Mesendoderm (in vitro differentiated cells): ENCODE measurements around the gene SLC9C2.
"Not testable (repeated sequence)": the region's sequence is repeated elsewhere in the genome, so short reads cannot be mapped to it uniquely, and the experiment has no call there.

Experiments
- DNase-seq: peaks from one replicate; pipeline ENCODE4 v3.0.0; 2013
- H2AK5ac ChIP-seq: 2 replicates; pipeline ENCODE4 v1.6.1; 2013; ENCODE audit warnings: low read length, inconsistent platforms
- H2BK120ac ChIP-seq: 2 replicates; pipeline ENCODE4 v1.6.1; 2013; ENCODE audit warnings: low read depth, mild to moderate bottlenecking, low read length, moderate library complexity, mixed read lengths
- H2BK15ac ChIP-seq: replicated peaks from 2 replicates; pipeline ENCODE4 v1.6.1; 2013; ENCODE audit warnings: low read depth, mild to moderate bottlenecking, moderate library complexity
- H2BK5ac ChIP-seq: 2 replicates; pipeline ENCODE4 v1.6.1; 2013; ENCODE audit warnings: low read length, inconsistent platforms
- H3K18ac ChIP-seq: 2 replicates; pipeline ENCODE4 v1.6.1; 2013; ENCODE audit warnings: mild to moderate bottlenecking, low read length, mixed read lengths
- H3K23ac ChIP-seq: one replicate; pipeline ENCODE4 v1.6.1; 2013; ENCODE audit warnings: low read length
- H3K27ac ChIP-seq: 2 replicates; pipeline ENCODE4 v1.5.1; 2013; ENCODE audit warnings: low read depth, mild to moderate bottlenecking, inconsistent platforms, low read length, moderate library complexity
- H3K27me3 ChIP-seq: 2 replicates; pipeline ENCODE4 v1.6.1; 2013; ENCODE audit warnings: low read length, control low read depth, mild to moderate bottlenecking, inconsistent platforms; ENCODE audit not compliant: insufficient read depth, poor library complexity
- H3K36me3 ChIP-seq: 2 replicates; pipeline ENCODE4 v1.6.1; 2013; ENCODE audit warnings: low read length, inconsistent platforms; ENCODE audit not compliant: control insufficient read depth, insufficient read depth
- H3K4ac ChIP-seq: one replicate; pipeline ENCODE4 v1.6.1; 2013; ENCODE audit warnings: low read depth, mild to moderate bottlenecking, low read length, moderate library complexity
- H3K4me1 ChIP-seq: 2 replicates; pipeline ENCODE4 v1.6.1; 2013; ENCODE audit warnings: low read depth, low read length, inconsistent platforms; ENCODE audit not compliant: control insufficient read depth
- H3K4me2 ChIP-seq: 2 replicates; pipeline ENCODE4 v1.6.1; 2013; ENCODE audit warnings: low read length
- H3K4me3 ChIP-seq: 2 replicates; pipeline ENCODE4 v1.5.1; 2013; ENCODE audit warnings: mild to moderate bottlenecking, low read length
- H3K56ac ChIP-seq: one replicate; pipeline ENCODE4 v1.6.1; 2013; ENCODE audit warnings: low read length
- H3K79me1 ChIP-seq: 2 replicates; pipeline ENCODE4 v1.6.1; 2013; ENCODE audit warnings: low read length, inconsistent platforms
- H3K79me2 ChIP-seq: 2 replicates; pipeline ENCODE4 v1.6.1; 2013; ENCODE audit warnings: mild to moderate bottlenecking, low read length; ENCODE audit not compliant: control insufficient read depth, insufficient read depth
- H3K9ac ChIP-seq: 2 replicates; pipeline ENCODE4 v1.6.1; 2013; ENCODE audit warnings: low read length, inconsistent platforms
- H4K5ac ChIP-seq: one replicate; pipeline ENCODE4 v1.6.1; 2013; ENCODE audit warnings: low read length
- H4K8ac ChIP-seq: one replicate; pipeline ENCODE4 v1.6.1; 2013; ENCODE audit warnings: low read depth, mild to moderate bottlenecking, control low read depth, low read length, moderate library complexity
- WGBS: extraction: QIAGEN DNeasy Blood & Tissue Kit; methylation state at CpG from one replicate; pipeline ENCODE4 v1.1.7; 2013; ENCODE audit warnings: low lambda C conversion rate, missing lambda C conversion rate; ENCODE audit not compliant: insufficient coverage; ENCODE audit errors: extremely low coverage; 5-methylcytosine and 5-hydroxymethylcytosine counted together

The SLC9C2 gene

GRCh38 chr1:173467426-173467825, 135.4 kb downstream of the SLC9C2 start:
- H2AK5ac ChIP-seq, result no peak overlapping the region
- no peak overlapping the region for H3K23ac ChIP-seq
- no peak overlapping the region for H2BK15ac ChIP-seq
- H3K79me1 ChIP-seq, result peaks cover 1% of the 10 kb centered on the region
- no peak overlapping the region for H3K4ac ChIP-seq
- H3K36me3 ChIP-seq, result no peaks in the 10 kb centered on the region
- H2BK120ac ChIP-seq, result no peak overlapping the region
- H3K27ac ChIP-seq, result no peak overlapping the region
- WGBS, result no CpG with 5 or more reads among the region's 4 CpGs
- H2BK5ac ChIP-seq, result no peak overlapping the region
- H4K8ac ChIP-seq, result no peak overlapping the region
- no peak for DNase-seq
- no peak overlapping the region for H3K4me3 ChIP-seq
- no peak overlapping the region for H3K9ac ChIP-seq
- H3K27me3 ChIP-seq, result no peaks in the 10 kb centered on the region
- H3K18ac ChIP-seq, result no peak overlapping the region
- no peaks in the 10 kb centered on the region for H3K79me2 ChIP-seq
- H3K4me1 ChIP-seq, result no peaks in the 10 kb centered on the region
- no peak overlapping the region for H4K5ac ChIP-seq
- no peak overlapping the region for H3K4me2 ChIP-seq
- no peak overlapping the region for H3K56ac ChIP-seq

- H3K36me3 ChIP-seq, H3K4me3 ChIP-seq, H3K18ac ChIP-seq, H3K23ac ChIP-seq, H3K9ac ChIP-seq, H3K79me1 ChIP-seq, H3K4me1 ChIP-seq, H4K8ac ChIP-seq, H3K4me2 ChIP-seq, H3K56ac ChIP-seq, H3K4ac ChIP-seq, H3K27ac ChIP-seq, H2AK5ac ChIP-seq, H3K27me3 ChIP-seq, H2BK5ac ChIP-seq, H3K79me2 ChIP-seq, H4K5ac ChIP-seq, H2BK120ac ChIP-seq, H2BK15ac ChIP-seq, DNase-seq: not testable (repeated sequence)
- no CpG with 5 or more reads among the region's 2 CpGs for WGBS
Observed at GRCh38 chr1:173464185-173464584, 138.7 kb downstream of the SLC9C2 start.

GRCh38 chr1:173462666-173463065, 140.2 kb downstream of the SLC9C2 start:
- WGBS, result no CpG with 5 or more reads among the region's 2 CpGs
- not testable (repeated sequence) for H3K27me3 ChIP-seq, H2AK5ac ChIP-seq, H3K23ac ChIP-seq, H2BK15ac ChIP-seq, H3K9ac ChIP-seq, H3K4ac ChIP-seq, H4K8ac ChIP-seq, H3K79me2 ChIP-seq, H3K18ac ChIP-seq, H2BK120ac ChIP-seq, H3K56ac ChIP-seq, H3K4me1 ChIP-seq, DNase-seq, H3K27ac ChIP-seq, H4K5ac ChIP-seq, H2BK5ac ChIP-seq, H3K36me3 ChIP-seq, H3K4me2 ChIP-seq, H3K4me3 ChIP-seq, H3K79me1 ChIP-seq

- no peak overlapping the region for H2BK120ac ChIP-seq
- H3K27me3 ChIP-seq, result no peaks in the 10 kb centered on the region
- H3K79me1 ChIP-seq, result no peaks in the 10 kb centered on the region
- no peak overlapping the region for H3K4me2 ChIP-seq
- no peak overlapping the region for H2AK5ac ChIP-seq
- no peak overlapping the region for H3K56ac ChIP-seq
- no peak overlapping the region for H3K18ac ChIP-seq
- no peaks in the 10 kb centered on the region for H3K79me2 ChIP-seq
- no peak overlapping the region for H3K9ac ChIP-seq
- no peak overlapping the region for H3K27ac ChIP-seq
- H2BK15ac ChIP-seq, result no peak overlapping the region
- H2BK5ac ChIP-seq, result no peak overlapping the region
- H3K4me3 ChIP-seq, result no peak overlapping the region
- WGBS, result no CpG with 5 or more reads among the region's 4 CpGs
- no peaks in the 10 kb centered on the region for H3K36me3 ChIP-seq
- no peak overlapping the region for H4K5ac ChIP-seq
- H3K4me1 ChIP-seq, result no peaks in the 10 kb centered on the region
- H4K8ac ChIP-seq, result no peak overlapping the region
- H3K4ac ChIP-seq, result no peak overlapping the region
- no peak for DNase-seq
- H3K23ac ChIP-seq, result no peak overlapping the region
Observed at GRCh38 chr1:173459885-173460284, 143.0 kb downstream of the SLC9C2 start.

GRCh38 chr1:173454966-173455524, 147.8 kb downstream of the SLC9C2 start:
- WGBS, result no CpG with 5 or more reads among the region's 4 CpGs
- Histone ChIP-seq H4K5ac (no peak overlapping the region), H3K79me1 (no peaks in the 10 kb centered on the region), H2AK5ac (no peak overlapping the region), H3K4me1 (no peaks in the 10 kb centered on the region), H2BK5ac (no peak overlapping the region), H3K4me3 (no peak overlapping the region), H3K4ac (no peak overlapping the region), H4K8ac (no peak overlapping the region), H3K79me2 (no peaks in the 10 kb centered on the region), H3K4me2 (no peak overlapping the region), H2BK15ac (peak overlapping the region; percentile 85), H3K56ac (no peak overlapping the region), H2BK120ac (no peak overlapping the region), H3K23ac (no peak overlapping the region), H3K36me3 (no peaks in the 10 kb centered on the region), H3K27ac (no peak overlapping the region), H3K27me3 (no peaks in the 10 kb centered on the region), H3K9ac (no peak overlapping the region), H3K18ac (no peak overlapping the region)
- DNase-seq, result no peak

- no peak overlapping the region for H4K5ac ChIP-seq
- H2BK15ac ChIP-seq, result no peak overlapping the region
- H2AK5ac ChIP-seq, result no peak overlapping the region
- no peaks in the 10 kb centered on the region for H3K27me3 ChIP-seq
- H3K56ac ChIP-seq, result no peak overlapping the region
- H3K9ac ChIP-seq, result no peak overlapping the region
- no peak overlapping the region for H4K8ac ChIP-seq
- H3K4me3 ChIP-seq, result no peak overlapping the region
- no peak overlapping the region for H3K18ac ChIP-seq
- no peak overlapping the region for H3K23ac ChIP-seq
- no peak overlapping the region for H3K4ac ChIP-seq
- no peak for DNase-seq
- no peaks in the 10 kb centered on the region for H3K79me2 ChIP-seq
- H3K27ac ChIP-seq, result no peak overlapping the region
- H3K4me2 ChIP-seq, result no peak overlapping the region
- no peaks in the 10 kb centered on the region for H3K4me1 ChIP-seq
- H2BK120ac ChIP-seq, result no peak overlapping the region
- no peak overlapping the region for H2BK5ac ChIP-seq
- no peaks in the 10 kb centered on the region for H3K36me3 ChIP-seq
- H3K79me1 ChIP-seq, result no peaks in the 10 kb centered on the region
Observed at GRCh38 chr1:173453982-173454381, 148.9 kb downstream of the SLC9C2 start.
